ENCODE measurements around the gene SLC20A1.
A peak's percentile ranks its signal among the peaks of the same experiment; 100 is the strongest.
"Not testable (repeated sequence)": the region's sequence is repeated elsewhere in the genome, so short reads cannot be mapped to it uniquely, and the experiment has no call there.

SLC20A1 gene

DNA sequence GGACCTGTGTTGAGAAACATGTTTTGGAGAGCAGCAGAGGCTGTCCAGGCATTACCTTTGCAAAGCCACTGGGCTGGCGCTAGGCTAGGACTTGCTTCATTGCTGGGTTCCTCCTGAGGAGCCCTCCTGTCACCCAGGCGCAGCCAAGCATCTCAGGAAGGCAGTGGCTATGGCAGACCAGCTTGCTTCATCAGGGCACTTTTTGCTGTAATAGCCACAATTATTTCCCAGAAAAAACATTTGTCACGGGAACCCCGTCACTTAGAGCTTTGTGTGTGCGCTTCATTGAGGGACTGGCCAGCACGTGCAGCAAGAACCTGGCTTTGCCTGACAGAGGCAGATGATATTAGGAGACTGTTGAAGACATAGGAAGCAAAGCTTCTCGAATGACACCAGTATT, 36.4 kb downstream of the SLC20A1 start:
- DNase-seq (ENCODE audit: low read depth, low spot score) = no peak

DNA sequence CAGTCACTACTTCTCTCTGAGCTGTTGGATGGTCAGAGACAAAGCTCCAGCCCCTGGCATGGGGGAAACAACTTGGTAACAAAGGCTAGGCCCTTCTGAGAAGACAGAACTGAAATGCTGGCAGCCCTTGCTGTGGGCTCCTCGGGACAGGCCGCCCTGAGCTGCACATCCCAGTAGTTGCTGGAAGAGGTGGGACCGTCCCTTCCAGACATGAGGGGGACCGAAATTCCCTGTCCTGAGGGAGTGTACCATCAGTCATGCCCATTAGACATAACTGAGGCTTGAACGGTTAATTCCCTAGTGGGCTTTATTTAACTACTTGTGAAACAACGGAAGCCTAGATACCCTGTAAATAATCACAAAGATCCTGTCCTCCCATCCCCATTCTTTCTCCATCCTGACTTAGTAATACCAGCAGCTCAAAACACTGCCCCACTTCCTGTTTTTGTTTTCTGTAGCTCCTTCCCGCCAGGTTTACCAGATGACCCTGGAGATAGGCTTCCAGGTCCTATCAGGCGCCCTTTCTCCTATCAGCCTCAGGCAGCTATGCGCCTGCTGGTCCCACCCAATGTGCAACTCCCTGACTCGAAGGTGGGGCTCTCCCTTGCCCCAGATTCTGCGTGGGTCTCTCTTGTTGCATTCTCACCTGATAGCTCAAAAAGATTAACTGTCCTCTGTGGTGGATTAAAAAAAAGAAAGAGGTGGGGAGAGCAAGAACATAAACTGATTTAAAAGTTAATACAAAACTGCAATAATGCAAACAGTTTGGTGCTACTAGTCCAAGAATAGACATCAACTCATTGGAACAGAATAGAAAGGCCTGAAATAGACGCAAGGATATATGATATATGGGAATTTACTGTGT, 38.0 kb downstream of the SLC20A1 start:
- no peak for DNase-seq (ENCODE audit: low read depth, low spot score)

DNA sequence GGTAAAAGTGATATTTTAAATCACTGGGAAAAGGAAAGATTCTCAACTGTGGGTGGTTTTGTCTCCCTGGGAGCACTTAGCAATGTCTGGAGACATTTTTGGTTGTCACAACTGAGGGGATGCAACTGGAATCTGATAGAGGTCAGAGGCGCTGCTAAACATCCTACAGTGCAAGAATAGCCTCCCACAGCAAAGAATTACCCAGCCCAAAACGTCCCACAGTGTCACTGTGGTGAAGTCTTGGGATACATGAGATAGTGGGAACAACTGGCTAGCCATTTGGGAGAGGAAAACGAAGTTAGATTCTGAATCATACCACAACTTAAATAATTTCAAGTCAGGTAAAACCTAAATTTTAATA, 38.7 kb downstream of the SLC20A1 start:
- no peak for DNase-seq (ENCODE audit: low read depth, low spot score)

DNA sequence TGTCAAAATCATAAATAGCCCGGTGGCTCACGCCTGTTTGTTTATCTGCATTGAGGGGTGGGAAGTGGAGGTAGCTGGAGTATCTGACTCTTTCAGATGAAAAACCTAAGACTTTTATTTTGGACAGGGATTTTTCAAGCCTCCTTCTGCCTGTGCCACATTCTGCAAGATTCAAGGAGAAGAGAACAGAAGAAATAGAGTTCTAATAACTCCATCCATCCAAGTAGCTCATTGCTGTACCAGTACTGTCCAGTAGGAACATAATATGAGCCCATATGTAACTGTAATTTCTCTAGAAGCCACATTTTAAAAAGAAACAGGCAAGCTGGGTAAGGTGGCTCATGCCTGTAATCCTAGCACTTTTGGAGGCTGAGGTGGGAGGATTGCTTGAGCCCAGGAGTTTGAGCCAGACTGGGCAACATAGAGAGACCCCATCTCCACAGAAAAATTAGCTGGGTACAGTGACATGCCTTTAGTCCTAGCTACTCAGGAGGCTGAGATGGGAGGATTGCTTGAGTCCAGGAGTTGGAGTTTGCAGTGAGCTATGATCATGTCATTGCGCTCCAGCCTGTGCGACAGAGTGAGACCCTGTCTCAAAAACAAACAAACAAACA, 39.6 kb downstream of the SLC20A1 start:
- no peak for DNase-seq (ENCODE audit: low read depth, low spot score)

DNA sequence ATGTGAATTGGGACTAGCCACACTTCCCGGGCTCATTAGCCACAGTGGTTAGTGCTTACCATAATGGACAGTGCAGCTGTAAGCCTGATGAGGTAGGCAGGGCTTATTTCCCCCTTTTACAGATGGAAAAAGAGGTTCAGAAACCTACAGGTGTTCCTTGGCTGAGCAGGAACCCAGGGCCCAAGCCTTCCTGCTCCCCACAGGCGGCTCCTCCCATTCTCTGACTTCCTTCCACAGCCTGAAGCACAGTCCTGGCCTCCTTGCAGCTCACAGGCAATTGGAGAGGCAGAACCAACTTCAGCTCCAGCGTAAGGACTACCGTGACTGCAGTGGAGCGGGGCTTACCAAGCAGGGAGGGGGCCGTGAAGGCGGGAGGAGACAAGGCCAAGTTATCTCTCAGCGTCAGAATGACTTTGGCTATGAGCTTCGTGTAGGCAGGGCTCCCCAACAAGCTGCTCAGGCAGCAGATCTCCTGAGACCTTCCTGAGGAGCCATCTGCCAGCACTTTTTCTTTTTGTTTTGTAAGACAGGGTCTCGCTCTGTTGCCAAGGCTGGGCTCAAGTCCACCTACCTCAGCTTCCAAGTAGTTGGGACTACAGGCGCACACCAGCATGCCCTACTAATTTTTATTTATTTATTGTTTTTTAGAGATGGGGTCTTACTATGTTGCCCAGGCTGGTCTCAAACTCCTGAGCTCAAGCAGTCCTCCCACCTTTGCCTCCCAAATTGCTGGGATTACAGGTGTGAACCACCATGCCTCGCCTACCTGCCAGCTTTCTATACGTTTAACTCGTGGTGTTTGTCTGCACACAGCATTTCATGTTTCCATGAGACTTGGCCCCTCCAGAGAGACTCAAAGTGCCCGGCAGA, 40.8 kb downstream of the SLC20A1 start:
- no peak for DNase-seq (ENCODE audit: low read depth, low spot score)

DNA sequence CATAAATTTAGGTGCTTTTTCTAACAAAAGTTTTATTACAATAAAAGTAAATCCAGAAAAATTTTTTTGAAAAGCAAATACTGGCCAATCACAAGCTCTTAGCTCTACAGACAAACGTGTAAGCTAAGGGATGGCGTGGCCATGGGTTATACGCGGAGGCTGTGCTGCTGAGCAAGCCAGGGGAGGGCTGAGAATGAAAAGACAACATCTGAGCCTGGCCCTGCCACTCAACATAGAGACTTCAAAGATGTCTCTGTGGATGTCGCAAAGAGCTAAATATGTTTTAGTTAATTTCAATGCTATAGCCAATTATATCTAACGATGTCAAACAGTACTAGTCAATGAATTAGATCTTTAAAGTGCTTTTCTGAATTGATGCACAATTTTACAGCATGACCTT, 41.8 kb downstream of the SLC20A1 start:
- no peak for DNase-seq (ENCODE audit: low read depth, low spot score)

DNA sequence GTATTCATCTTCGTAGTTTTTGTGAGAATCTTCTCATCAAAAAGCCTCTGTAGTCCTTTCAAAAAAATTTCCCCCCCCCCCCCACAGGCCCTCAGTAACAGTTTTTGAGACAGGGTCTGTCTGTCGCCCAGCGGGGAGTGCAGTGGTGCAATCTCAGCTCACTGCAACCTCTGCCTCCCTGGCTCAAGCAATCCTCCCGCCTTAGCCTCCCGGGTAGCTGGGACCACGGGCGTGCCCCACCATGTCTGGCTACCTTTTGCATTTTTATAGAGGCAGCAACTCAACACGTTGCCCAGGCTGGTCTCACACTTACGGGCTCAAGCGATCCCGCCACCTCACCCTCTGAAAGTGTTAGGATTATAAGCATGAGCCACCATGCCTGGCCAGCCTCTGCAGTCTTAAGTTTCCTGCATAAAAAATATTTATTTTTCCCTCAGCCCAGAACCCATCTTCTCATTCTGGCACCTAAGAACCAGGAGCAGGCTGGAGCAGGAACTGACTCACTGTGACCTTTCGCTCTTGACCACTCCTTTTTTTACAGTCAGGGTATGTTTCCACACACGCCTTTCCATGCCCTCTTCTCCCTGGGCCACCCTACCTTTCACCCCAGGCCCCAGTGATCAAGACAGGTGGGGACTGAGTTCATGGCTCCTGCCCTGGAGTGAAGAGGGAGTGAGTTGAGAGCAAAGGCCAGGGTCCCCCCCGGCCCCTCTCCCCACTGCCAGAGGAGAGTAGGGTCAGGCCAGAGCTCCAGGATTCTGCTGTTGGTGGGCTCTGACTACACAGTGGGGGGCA, 42.5 kb downstream of the SLC20A1 start:
- DNase-seq (ENCODE audit: low read depth, low spot score) = no peak

DNA sequence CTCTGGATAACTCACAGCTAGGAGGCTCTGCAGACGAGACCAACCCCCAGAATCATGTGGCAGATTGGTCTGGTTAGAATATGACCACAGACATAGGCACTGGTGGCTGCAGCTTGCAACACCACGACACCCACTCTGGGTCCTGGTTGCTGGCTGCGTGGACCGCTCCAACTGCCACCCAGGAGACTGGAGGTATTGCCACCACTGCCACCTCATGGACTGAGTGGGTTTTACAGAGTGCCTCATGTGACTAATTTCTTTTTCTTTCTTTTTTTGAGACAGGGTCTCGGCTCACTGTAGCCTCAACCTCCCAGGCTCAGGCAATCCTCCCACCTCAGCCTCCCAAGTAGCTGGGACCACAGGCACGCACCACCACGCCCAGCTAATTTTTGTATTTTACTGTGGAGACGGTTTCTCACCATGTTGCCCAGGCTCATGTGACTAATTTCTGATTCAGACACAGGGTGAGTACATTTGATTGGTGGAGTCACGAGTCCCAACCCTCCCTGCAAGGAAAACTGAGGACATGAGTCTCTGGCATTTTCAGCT, 45.2 kb downstream of the SLC20A1 start:
- no peak for DNase-seq (ENCODE audit: low read depth, low spot score)

DNA sequence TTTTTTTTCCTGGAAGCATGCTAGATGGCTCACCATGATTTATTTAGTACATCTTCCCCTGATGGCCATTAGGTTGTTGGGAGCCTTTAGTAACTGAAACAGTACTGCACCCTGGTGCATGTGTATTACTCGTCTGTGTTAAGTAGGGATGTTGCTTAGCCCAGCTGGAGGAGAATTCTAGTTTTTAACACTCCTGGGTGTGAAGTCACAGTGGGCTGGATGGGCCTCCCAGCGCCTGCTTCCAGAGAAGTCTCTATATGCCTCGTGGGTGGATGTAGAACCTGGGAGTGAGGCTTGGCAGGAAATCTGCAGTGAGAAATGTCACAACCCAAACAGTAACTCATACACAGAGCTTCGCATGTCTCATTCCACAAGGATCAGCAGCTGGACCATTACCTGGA, 46.1 kb downstream of the SLC20A1 start:
- no peak for DNase-seq (ENCODE audit: low read depth, low spot score)

DNA sequence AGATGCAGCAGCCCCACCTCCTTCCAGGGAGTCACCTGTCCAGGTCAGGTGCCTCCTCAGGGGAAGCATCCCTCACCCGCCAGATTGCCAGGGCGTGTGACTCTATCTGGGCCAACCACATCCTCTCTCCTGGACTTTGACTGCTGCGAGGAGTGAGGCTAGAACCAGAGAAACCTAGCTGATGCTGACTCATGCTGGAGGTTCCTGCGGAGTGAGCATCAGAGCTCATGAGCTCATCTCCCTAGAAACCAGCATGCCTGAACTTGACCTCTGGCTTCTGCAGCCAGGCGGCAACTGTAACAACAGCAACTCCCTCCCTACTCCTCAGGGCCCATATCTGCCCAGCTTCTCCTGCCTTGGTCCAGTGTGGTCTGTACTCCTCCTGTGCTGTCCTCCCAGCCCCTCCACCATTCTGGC, 46.8 kb downstream of the SLC20A1 start:
- peak; percentile 93 for DNase-seq (ENCODE audit: low read depth, low spot score)

DNA sequence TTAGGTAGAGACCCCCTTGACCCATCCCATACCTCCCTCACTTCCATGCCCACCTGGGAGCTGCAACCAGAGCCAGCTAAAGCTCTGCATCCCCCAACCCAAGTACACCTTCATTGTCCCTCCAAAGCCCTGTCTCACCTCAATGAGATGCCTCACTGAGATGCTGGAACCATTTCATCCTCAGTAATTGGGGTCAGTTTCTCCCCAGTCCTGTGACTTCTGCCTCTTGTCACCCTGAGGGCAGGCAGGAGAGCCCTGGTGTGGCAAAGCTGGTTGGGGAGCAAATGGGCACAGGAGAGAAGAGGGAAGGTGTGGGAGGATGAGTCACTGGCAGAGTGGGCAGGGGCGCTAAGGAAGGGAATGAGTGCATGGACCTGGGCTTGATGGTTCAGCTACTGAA, 47.2 kb downstream of the SLC20A1 start:
- DNase-seq (ENCODE audit: low read depth, low spot score) = no peak

DNA sequence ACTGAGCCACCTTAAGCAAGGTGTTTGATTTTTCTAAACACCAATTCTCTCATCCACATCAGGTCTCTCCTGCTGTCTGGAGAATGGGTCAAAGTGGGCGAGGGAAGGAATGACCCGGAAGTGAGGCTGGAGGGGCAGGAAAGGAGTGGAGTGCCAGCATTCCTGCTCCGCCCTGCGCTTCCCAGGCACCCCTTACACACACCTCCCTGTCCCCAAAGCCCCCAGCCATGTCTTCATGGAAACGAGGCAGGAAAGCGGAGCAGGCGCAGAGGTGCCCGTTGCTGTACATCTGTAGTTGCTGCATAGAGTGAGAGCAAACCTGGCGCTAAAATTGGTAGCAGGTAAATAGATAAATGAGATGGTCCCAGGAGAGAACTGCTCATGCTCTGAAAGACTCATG, 47.9 kb downstream of the SLC20A1 start:
- no peak for DNase-seq (ENCODE audit: low read depth, low spot score)

DNA sequence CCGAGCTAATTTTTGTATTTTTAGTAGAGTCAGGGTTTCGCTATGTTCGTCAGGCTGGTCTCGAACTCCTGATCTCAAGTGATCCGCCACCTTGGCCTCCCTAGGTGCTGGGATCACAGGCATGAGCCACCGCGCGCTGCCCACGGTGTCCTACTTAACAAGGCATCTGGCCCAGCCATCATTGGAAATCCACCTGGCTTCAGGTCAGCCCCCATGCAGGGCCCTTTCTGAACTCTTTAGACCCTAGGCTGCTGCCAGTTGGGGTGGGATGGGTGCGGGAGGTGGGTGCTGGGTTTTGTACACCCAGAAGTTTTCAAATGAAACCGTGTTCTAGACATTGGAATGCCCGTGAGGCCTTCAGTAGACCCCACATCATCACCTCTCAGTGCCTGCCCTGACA, 48.4 kb downstream of the SLC20A1 start:
- DNase-seq (ENCODE audit: low read depth, low spot score) = no peak

DNA sequence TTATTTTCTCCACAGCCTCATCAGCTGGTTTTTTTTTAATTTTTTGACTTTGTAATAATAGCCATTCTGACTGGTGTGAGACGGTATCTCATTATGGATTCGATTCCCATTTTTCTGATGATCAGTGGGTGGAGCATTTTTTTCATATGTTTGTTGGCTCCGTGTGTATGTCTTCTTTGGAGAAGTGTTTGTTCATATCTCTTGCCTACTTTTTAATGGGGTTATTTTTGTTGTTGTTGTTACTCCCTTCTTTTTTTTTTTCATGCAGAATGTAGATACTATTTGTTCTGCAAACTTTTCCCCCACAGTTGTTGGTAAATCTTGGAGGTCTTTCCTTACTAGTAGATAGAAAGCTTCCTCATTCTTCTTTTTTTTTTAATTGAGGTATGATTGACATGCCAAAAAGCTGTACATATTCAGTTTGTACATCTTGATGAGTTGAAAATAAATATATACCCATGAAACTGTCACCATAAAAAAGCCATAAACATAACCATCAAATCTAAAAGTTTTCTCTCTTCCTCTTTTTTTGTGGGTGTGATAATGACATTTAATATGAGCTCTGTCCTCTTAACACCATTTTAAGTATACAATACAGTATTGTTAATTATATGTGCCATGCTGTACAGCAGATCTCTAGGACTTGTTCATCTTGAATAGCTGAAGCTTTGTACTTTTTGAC, 53.2 kb downstream of the SLC20A1 start:
- DNase-seq (ENCODE audit: low read depth, low spot score) = no peak

DNA sequence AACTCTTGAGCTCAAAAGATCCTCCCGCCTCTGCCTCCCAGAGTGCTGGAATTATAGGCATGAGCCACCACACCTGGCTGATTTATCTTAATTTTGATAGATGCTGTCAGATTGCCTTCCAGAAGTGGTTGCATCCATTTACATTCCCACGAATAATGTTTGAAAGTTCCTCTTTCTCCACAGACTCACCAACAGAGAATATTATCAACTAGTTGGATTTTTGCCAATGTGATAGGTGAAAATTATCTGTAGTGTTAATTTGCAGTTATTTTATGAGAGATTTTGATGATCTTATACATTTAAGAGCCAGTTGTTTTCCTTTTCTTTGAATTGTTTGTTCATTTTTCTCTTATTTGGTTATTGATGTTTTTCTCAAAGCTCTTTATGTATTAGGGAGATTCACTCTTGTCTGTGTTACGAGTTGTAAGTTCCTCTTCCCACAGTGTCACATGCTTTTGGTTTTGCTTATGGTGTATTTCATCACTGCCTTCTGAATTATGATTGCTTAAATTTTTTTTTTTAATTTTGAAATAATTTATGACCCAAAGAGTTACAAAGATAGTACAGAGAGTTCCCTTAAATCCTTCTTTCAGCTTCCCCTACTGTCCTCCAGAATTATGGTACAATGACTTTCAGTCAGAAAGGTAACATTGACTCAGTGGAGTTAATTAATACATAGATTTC, 54.4 kb downstream of the SLC20A1 start:
- DNase-seq (ENCODE audit: low read depth, low spot score) = no peak

DNA sequence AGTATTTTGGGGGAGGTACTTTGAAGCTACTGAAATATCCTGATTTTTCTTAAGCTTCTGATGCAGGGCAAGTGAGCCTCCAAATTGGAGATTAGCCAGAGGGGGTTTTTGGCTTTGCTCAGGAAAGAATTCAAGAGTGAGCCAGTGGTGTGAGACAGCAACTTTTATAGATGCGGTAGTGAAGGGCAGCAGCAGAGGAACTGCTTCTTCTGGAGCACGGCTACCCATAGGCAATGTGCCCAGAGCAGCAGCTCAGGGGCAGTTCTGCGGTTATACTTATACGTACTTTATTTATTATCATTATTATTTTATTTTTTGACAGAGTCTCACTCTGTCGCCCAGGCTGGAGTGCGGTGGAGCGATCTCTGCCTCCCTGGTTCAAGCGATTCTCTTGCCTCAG, 55.3 kb downstream of the SLC20A1 start:
- no peak for DNase-seq (ENCODE audit: low read depth, low spot score)

DNA sequence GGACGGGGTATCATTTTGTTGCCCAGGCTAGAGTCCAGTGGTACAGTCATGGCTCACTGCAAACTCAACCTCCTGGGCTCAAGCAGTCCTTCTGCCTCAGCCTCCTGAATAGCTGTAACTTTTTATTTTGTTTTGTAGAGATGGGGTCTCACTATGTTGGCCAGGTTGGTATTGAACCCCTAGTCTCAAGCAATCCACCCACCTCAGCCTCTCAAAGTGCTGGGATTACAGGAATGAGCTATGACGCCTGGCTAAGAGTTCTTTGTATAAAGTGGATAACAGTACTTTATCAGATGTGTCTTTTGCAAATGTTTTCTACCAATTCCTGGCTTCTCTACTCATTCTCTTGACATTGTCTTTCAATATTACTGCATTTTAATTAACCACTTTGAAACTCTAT, 57.9 kb downstream of the SLC20A1 start:
- DNase-seq (ENCODE audit: low read depth, low spot score) = no peak

DNA sequence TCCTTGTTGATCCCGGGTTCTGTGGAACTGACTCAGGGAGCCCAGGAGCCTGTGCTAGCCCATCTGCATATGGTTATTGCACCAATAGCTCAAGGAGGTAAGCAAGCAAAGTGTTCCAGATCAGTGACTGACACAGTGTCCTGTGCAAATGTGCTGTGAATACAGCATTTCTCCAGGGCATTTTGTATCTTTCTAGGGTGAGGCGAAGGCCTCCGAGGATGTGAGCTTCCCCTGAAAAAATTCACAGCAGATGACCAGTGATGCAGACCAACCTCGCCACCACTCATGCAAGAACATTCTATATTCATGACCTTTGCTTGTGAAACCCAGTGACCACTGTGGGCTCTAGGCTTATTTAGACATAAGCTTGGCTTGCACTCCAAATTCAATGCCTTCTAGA, 59.8 kb downstream of the SLC20A1 start:
- DNase-seq (ENCODE audit: low read depth, low spot score) = no peak

DNA sequence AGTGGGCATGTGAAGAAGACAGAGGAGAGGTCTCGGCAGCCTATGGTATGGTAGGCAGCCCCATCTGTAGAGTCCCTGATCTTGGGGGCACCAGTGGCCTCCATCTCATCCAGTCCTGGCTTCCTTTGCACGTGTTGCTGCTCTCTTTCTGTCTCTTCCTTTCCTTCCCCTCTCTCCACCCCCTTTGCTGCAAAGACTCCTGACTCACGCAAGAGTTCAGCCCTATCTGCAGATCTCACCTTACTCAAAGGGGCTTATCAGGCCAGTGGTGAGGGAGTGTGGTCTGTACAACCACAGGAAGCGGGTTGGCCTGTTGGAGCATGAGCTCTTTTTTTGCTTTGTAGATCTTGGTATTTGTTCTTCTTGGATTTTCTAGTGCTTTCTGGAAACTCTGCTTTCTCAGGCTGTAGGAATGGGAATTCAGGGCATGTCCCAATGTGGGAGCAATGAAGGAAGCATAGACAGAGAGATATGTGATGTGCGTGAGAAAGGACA, 60.5 kb downstream of the SLC20A1 start:
- DNase-seq (ENCODE audit: low read depth, low spot score) = no peak

DNA sequence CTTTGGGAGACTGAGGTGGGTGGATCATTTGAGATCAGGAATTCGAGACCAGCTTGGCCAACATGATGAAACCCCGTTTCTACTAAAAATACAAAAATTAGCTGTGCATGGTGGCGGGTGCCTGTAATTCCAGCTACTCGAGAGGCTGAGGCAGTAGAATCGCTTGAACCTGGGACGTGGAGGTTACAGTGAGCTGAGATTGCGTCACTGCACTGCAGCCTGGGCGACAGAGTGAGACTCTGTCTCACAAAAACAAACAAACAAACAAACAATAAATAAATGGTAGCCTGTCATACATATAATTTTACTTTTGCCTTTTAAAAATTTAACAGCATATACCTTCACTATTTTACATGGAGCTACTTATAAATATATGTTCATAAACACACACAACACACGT, 61.2 kb downstream of the SLC20A1 start:
- not testable (repeated sequence) for DNase-seq (ENCODE audit: low read depth, low spot score)

Measured in smooth muscle cell of the brain vasculature (primary cell).